Left renal cortex interstitium (tissue), 4 donors: ENCODE results near the gene CD2. TPM values are rescaled to one million over a fixed set of nuclear protein-coding genes. Genes with fewer than 3 reads are reported as not detected.
A peak's percentile ranks its signal among the peaks of the same experiment; 100 is the strongest.
"Not testable (repeated sequence)": the region's sequence is repeated elsewhere in the genome, so short reads cannot be mapped to it uniquely, and the experiment has no call there.

ENCODE experiments used
- DNase-seq, 4 donors: peaks; one replicate each; pipeline ENCODE4 v3.0.0-alpha.2; 2013; ENCODE audit warnings: low read depth in 4 of 4, low spot score in 2 of 4, missing footprints in 1 of 4
- polyA plus RNA-seq, 4 donors: library from polyadenylated mRNA; unstranded; fragments of 120-200 nt; gene quantifications; one replicate each; pipeline ENCODE4 v1.2.1, GENCODE V29; 2013; ENCODE audit not compliant: insufficient read length in 4 of 4

CD2 gene
- polyA plus RNA-seq, 4 donors: 0.08 to 0.34 (median 0.20) TPM

DNA sequence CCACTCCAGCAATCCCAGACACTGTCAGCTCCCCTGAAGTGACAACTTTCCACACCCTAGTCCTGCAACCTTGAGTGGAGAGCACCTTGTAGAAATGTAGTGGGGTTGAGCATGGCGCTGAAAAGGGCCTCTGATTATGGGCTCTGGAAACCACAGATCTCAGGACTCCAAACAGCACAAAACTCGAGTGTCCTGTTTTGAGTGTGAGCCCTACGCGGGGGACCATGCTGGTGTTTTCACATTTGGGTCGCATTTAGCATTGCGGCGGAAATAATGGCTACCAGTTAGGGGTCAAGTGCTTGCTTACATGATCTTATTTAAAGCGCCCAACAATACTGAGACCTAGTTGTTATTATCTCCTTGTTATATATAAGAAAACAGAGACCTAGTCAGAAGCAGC lies 1.9 kb downstream of the CD2 start:
- not testable (repeated sequence) for DNase-seq

GRCh38 chr1:116758456-116758815 lies 4.2 kb downstream of the CD2 start:
- not testable (repeated sequence) for DNase-seq

- no peak for DNase-seq
These were observed 5.4 kb downstream of the CD2 start for GRCh38 chr1:116759636-116760035.

- DNase-seq: no peak
These were observed 6.3 kb downstream of the CD2 start for GRCh38 chr1:116760487-116760886.

- DNase-seq: no peak
These were observed 6.9 kb downstream of the CD2 start for GRCh38 chr1:116760996-116761665.

DNA sequence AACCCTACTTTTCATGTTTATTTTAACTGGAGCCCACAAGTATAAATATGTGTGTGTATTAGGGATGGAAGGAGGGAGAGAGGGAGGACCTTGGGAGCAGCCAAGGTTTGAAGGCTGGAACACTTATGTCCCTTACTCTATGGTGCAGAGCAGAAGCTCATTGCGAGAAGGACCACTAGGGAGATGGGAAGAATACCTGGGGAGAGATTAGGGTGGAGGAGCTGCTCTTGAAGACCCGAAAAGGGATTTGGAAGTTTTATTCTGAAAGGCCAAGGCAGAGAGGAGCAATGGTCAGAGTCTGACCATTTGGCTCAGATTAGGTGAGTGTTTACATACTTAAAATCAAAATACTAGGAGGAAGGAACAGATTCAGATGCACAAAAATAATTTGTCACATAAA lies 8.1 kb downstream of the CD2 start:
- DNase-seq: no peak

DNA sequence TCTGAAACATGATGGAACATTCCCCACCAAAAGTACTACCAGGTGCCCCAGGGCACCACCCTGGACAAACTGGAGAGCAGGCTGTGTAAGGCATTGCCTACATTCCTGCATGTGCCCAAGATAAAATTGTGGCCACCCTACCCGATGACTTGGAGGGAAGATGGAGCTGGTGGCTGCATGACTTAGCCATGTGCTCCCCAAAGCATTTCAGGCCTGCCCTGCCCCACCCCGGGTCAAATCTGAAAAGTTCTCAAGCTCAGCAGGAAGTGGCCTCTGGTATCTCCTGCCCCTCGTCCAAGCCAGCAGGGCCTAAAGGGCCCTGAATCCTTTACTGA lies 8.5 kb downstream of the CD2 start:
- no peak for DNase-seq

GRCh38 chr1:116763116-116763786 lies 9.0 kb downstream of the CD2 start:
- peak in 2 of 4 donors; percentile 2 to 6 for DNase-seq

GRCh38 chr1:116763787-116764465 lies 9.7 kb downstream of the CD2 start:
- DNase-seq: no peak

DNA sequence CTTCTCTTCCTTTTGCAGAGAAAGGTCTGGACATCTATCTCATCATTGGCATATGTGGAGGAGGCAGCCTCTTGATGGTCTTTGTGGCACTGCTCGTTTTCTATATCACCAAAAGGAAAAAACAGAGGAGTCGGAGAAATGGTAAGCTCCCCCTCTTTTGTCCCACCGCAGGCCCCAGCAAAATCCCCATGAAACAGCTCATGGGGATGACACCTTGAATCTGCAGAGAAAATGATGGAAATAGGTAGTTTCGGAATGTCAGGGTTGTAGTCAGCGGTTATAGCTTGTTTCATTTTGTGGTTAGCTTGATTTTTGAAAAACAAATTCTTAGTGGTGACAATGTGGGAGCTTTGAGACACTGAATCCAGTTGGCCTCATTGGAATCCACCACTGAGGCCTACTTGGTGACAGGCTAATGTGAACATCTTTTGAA lies 10.3 kb downstream of the CD2 start:
- DNase-seq: no peak

DNA sequence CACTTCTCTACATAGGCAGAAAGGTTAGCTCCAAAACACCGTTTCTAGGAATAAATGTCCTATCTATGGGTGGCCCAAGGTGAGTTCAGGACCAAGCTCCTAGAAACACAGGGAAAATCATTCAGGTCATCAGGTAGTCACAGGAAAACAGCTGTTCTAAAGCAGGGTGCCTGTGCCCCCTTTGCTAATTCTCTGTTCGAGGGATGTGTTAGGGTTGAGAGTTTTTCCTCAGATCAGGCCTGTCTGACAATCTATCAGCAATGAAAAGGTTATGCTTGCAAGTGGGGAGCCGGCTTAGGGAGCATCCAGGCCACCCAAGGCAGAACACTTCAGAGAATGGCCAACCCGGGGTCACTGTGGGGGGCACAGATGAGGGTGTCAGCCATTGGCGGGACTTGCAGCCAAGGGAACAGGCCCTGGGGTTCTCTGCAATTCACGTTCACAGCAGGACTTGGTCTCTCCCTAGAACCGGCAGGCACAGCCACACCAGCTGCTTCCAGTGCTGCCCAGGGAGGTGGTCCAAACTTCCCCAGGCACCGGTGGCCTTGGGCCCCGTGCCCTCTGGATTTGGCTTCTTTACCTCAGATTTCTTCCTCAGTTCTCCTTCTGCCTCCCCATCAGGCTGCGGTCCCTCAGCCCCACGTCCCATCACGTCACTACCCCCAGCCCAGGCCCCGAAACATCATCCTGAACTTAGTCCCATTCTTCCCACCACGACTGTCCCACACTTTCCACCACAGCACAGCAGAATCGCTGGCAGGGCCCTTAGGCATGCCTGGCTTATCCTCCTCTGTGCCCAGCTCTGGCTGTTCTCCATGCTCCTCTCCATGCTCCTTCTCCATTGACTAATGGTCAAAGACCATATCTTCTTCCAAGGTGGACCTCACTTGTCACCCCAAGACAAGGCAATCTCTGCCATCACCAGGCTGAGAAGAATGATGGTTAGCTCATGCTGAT lies 11.0 kb downstream of the CD2 start:
- no peak for DNase-seq

- DNase-seq: no peak
These were observed 11.7 kb downstream of the CD2 start for GRCh38 chr1:116765962-116766361.

- DNase-seq: no peak
These were observed 12.6 kb downstream of the CD2 start for GRCh38 chr1:116766616-116767469.

DNA sequence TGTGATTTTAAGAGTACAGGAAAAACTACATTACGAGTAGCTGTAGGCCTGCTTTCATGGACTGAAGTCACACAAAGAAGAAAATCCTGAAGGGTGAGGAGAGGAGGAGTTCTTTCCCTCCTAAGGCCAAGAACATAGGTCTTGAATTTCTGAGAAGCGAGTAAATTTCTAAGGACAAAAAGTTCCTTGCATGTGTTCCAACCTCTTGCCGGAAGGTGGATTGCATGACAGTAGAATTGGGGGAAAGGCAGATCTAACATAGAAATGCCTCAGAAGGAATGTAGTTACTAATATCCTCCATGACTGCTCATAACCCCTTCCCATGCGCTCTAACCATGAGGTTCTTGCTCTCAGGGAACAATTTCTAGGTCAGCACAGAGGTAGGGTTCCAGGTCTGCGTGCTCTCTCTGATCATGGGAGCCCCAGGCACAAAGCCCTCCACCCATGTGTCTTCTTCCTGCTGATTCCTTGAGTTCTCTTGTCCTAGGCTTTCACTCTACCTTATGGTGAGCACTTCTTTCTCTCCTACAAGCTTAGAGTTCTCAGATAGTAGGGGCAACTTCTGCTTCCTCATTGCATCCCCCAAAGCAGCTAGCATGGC lies 13.7 kb downstream of the CD2 start:
- DNase-seq: no peak

DNA sequence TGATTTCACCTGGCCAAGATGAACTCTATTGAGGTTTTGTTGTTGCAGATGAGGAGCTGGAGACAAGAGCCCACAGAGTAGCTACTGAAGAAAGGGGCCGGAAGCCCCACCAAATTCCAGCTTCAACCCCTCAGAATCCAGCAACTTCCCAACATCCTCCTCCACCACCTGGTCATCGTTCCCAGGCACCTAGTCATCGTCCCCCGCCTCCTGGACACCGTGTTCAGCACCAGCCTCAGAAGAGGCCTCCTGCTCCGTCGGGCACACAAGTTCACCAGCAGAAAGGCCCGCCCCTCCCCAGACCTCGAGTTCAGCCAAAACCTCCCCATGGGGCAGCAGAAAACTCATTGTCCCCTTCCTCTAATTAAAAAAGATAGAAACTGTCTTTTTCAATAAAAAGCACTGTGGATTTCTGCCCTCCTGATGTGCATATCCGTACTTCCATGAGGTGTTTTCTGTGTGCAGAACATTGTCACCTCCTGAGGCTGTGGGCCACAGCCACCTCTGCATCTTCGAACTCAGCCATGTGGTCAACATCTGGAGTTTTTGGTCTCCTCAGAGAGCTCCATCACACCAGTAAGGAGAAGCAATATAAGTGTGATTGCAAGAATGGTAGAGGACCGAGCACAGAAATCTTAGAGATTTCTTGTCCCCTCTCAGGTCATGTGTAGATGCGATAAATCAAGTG lies 14.3 kb downstream of the CD2 start:
- DNase-seq: no peak

GRCh38 chr1:116769104-116769452 lies 14.8 kb downstream of the CD2 start:
- DNase-seq: no peak

- DNase-seq: no peak
These were observed 15.3 kb downstream of the CD2 start for GRCh38 chr1:116769561-116769977.

- DNase-seq: no peak
These were observed 15.8 kb downstream of the CD2 start for GRCh38 chr1:116769994-116770393.

- DNase-seq: no peak
These were observed 16.4 kb downstream of the CD2 start for GRCh38 chr1:116770625-116771024.
